HEK293 (cell line): ENCODE data around the gene DAAM1.

Experiments used
- CTCF ChIA-PET: fragments of 350-600 bp; formaldehyde crosslinking; extraction: SDS; loops from one replicate; lab custom pipeline; 2021; ENCODE audit warnings: antibody characterized with exemption; lab: Yijun Ruan, JAX
- POLR2A ChIA-PET: fragments of 300-600 bp; formaldehyde crosslinking; extraction: SDS; loops from one replicate; lab custom pipeline; 2020; ENCODE audit warnings: antibody characterized with exemption, inconsistent platforms; lab: Yijun Ruan, JAX
- H3K27ac ChIP-seq: fragments of 200-500 bp; sonication (Bioruptor generic); 2 replicates; pipeline ENCODE4 v1.5.1; 2014; ENCODE audit warnings: low read depth, low read length, control low read depth, inconsistent platforms; ENCODE audit errors: extremely low read depth
- H3K36me3 ChIP-seq, 2 experiments: fragments of 200-500 bp in 1 of 2; sonication (Bioruptor generic) in 1 of 2; 1 replicate in 1 of 2; 2 replicates in 1 of 2; pipeline ENCODE4 v1.5.1; 2014 to 2017; ENCODE audit warnings: inconsistent platforms in 2 of 2, low read length in 2 of 2; ENCODE audit not compliant: control insufficient read depth in 2 of 2, insufficient read depth in 1 of 2
- H3K4me1 ChIP-seq: fragments of 200-500 bp; sonication (Bioruptor generic); 2 replicates; pipeline ENCODE4 v1.5.1; 2014; ENCODE audit warnings: mild to moderate bottlenecking, low read length, inconsistent platforms; ENCODE audit not compliant: control insufficient read depth, insufficient read depth
- H3K4me3 ChIP-seq: 2 replicates; pipeline ENCODE4 v1.5.1; 2011; ENCODE audit warnings: low read depth, mild to moderate bottlenecking, control low read depth, low read length, moderate library complexity
- H3K9me3 ChIP-seq: fragments of 200-500 bp; sonication (Bioruptor generic); 2 replicates; pipeline ENCODE4 v1.5.1; 2014; ENCODE audit warnings: low read depth, low read length, inconsistent platforms; ENCODE audit not compliant: control insufficient read depth, insufficient read depth
- ATF2 ChIP-seq: fragments of 450-650 bp; formaldehyde crosslinking; IDR thresholded peaks from 2 replicates; pipeline ENCODE4 v1.5.1; 2016; ENCODE audit warnings: missing biosample characterization, missing genetic modification characterization, low read depth
- GFI1B ChIP-seq: fragments of 450-650 bp; formaldehyde crosslinking; IDR thresholded peaks from 2 replicates; pipeline ENCODE4 v1.5.1; 2016; ENCODE audit warnings: missing biosample characterization, missing genetic modification characterization
- HOXD13 ChIP-seq: sonication (generic); formaldehyde crosslinking; IDR thresholded peaks from 2 replicates; pipeline ENCODE4 v1.8.0; 2022; ENCODE audit warnings: missing genetic modification reagents, borderline replicate concordance
- MEIS1 ChIP-seq: sonication (generic); formaldehyde crosslinking; IDR thresholded peaks from 2 replicates; pipeline ENCODE4 v1.8.1; 2022; ENCODE audit warnings: missing genetic modification reagents, mild to moderate bottlenecking, borderline replicate concordance
- PRDM10 ChIP-seq: fragments of 450-650 bp; formaldehyde crosslinking; IDR thresholded peaks from 2 replicates; pipeline ENCODE4 v1.5.1; 2016; ENCODE audit warnings: missing biosample characterization, missing genetic modification characterization
- REPIN1 ChIP-seq: fragments of 450-650 bp; formaldehyde crosslinking; IDR thresholded peaks from 2 replicates; pipeline ENCODE4 v1.5.1; 2017; ENCODE audit warnings: missing biosample characterization, missing genetic modification characterization, low read depth
- SALL2 ChIP-seq: fragments of 450-650 bp; formaldehyde crosslinking; IDR thresholded peaks from 2 replicates; pipeline ENCODE4 v1.5.0; 2017; ENCODE audit warnings: missing biosample characterization, mild to moderate bottlenecking, missing genetic modification characterization, borderline replicate concordance
- TRIM28 ChIP-seq: IDR thresholded peaks from 2 replicates; pipeline ENCODE4 v1.6.1; 2011; ENCODE audit warnings: low read length, control low read depth, borderline replicate concordance
- YY2 ChIP-seq: fragments of 450-650 bp; formaldehyde crosslinking; IDR thresholded peaks from 2 replicates; pipeline ENCODE4 v1.5.1; 2016; ENCODE audit warnings: missing biosample characterization, missing genetic modification characterization
- ZNF114 ChIP-seq: fragments of 450-650 bp; formaldehyde crosslinking; IDR thresholded peaks from 2 replicates; pipeline ENCODE4 v1.5.0; 2017; ENCODE audit warnings: missing biosample characterization, missing genetic modification characterization
- ZNF146 ChIP-seq: fragments of 450-650 bp; formaldehyde crosslinking; IDR thresholded peaks from 2 replicates; pipeline ENCODE4 v1.5.1; 2016; ENCODE audit warnings: missing biosample characterization, missing genetic modification characterization
- ZNF148 ChIP-seq: fragments of 450-650 bp; formaldehyde crosslinking; IDR thresholded peaks from 2 replicates; pipeline ENCODE4 v1.5.0; 2017; ENCODE audit warnings: missing biosample characterization, missing genetic modification characterization, borderline replicate concordance
- ZNF169 ChIP-seq: fragments of 450-650 bp; formaldehyde crosslinking; IDR thresholded peaks from 2 replicates; pipeline ENCODE4 v1.5.1; 2016; ENCODE audit warnings: missing biosample characterization, missing genetic modification characterization
- ZNF214 ChIP-seq: fragments of 450-650 bp; formaldehyde crosslinking; IDR thresholded peaks from 2 replicates; pipeline ENCODE4 v1.5.1; 2017; ENCODE audit warnings: missing biosample characterization, mild to moderate bottlenecking, missing genetic modification characterization, borderline replicate concordance
- ZNF335 ChIP-seq: fragments of 450-650 bp; formaldehyde crosslinking; conservative IDR thresholded peaks from 2 replicates; pipeline ENCODE4 v1.5.1; 2016; ENCODE audit warnings: missing biosample characterization, missing genetic modification characterization
- ZNF433 ChIP-seq: fragments of 450-650 bp; formaldehyde crosslinking; IDR thresholded peaks from 2 replicates; pipeline ENCODE4 v1.5.1; 2016; ENCODE audit warnings: missing biosample characterization, missing genetic modification characterization, low read depth
- ZNF48 ChIP-seq: fragments of 450-650 bp; formaldehyde crosslinking; IDR thresholded peaks from 2 replicates; pipeline ENCODE4 v1.5.1; 2016; ENCODE audit warnings: missing biosample characterization, missing genetic modification characterization
- ZNF521 ChIP-seq: fragments of 450-650 bp; formaldehyde crosslinking; IDR thresholded peaks from 2 replicates; pipeline ENCODE4 v1.5.1; 2017; ENCODE audit warnings: missing biosample characterization, mild to moderate bottlenecking, missing genetic modification characterization
- ZNF529 ChIP-seq: fragments of 450-650 bp; formaldehyde crosslinking; IDR thresholded peaks from 2 replicates; pipeline ENCODE4 v1.5.1; 2017; ENCODE audit warnings: missing genetic modification characterization, missing biosample characterization; ENCODE audit not compliant: insufficient replicate concordance
- ZNF560 ChIP-seq: fragments of 450-650 bp; formaldehyde crosslinking; IDR thresholded peaks from 2 replicates; pipeline ENCODE4 v1.5.1; 2017; ENCODE audit warnings: missing biosample characterization, missing genetic modification characterization, borderline replicate concordance
- ZNF571 ChIP-seq: fragments of 450-650 bp; formaldehyde crosslinking; IDR thresholded peaks from 2 replicates; pipeline ENCODE4 v1.5.0; 2017; ENCODE audit warnings: missing biosample characterization, missing genetic modification characterization
- ZNF658 ChIP-seq: fragments of 450-650 bp; formaldehyde crosslinking; IDR thresholded peaks from 2 replicates; pipeline ENCODE4; 2016; ENCODE audit warnings: missing biosample characterization, missing genetic modification characterization
- ZNF776 ChIP-seq: fragments of 450-650 bp; formaldehyde crosslinking; IDR thresholded peaks from 2 replicates; pipeline ENCODE4 v1.5.0; 2017; ENCODE audit warnings: missing biosample characterization, missing genetic modification characterization, borderline replicate concordance
- ZSCAN16 ChIP-seq: fragments of 450-650 bp; formaldehyde crosslinking; IDR thresholded peaks from 2 replicates; pipeline ENCODE4 v1.5.1; 2016; ENCODE audit warnings: missing biosample characterization, missing genetic modification characterization
- TF ChIP-seq, protein P1 (sequence below): fragments of 450-650 bp; formaldehyde crosslinking; IDR thresholded peaks from 2 replicates; pipeline ENCODE4 v1.5.1; 2016; ENCODE audit warnings: missing biosample characterization, missing genetic modification characterization, borderline replicate concordance

The DAAM1 gene

GRCh38 chr14:59229653-59230406 is 41.4 kb downstream of the DAAM1 start (continued):
- TF ChIP-seq PRDM10: peak; percentile 52; the same call in 1 of the 2 replicates
- TF ChIP-seq, all 188 proteins: peak for 1

GRCh38 chr14:59236195-59236594 is 47.7 kb downstream of the DAAM1 start:
- H3K27ac ChIP-seq: no peak overlapping the region
- H3K4me1 ChIP-seq: peaks cover 12% of the 10 kb centered on the region
- H3K9me3 ChIP-seq: no peaks in the 10 kb centered on the region
- CTCF ChIA-PET: no interaction called here
- POLR2A ChIA-PET: no interaction called here
- H3K4me3 ChIP-seq: no peak overlapping the region
- no peaks in the 10 kb centered on the region for H3K36me3 ChIP-seq
- TF ChIP-seq ZNF658 (no peak), ZSCAN16 (no peak), ZNF776 (tag by site-specific recombination) (no peak), REPIN1 (tag by site-specific recombination) (no peak), ZNF433 (tag by site-specific recombination) (no peak), ZNF521 (tag by site-specific recombination) (no peak), ATF2 (no peak), SALL2 (no peak), ZNF560 (tag by site-specific recombination) (no peak)
- TF ChIP-seq, protein P1, sequence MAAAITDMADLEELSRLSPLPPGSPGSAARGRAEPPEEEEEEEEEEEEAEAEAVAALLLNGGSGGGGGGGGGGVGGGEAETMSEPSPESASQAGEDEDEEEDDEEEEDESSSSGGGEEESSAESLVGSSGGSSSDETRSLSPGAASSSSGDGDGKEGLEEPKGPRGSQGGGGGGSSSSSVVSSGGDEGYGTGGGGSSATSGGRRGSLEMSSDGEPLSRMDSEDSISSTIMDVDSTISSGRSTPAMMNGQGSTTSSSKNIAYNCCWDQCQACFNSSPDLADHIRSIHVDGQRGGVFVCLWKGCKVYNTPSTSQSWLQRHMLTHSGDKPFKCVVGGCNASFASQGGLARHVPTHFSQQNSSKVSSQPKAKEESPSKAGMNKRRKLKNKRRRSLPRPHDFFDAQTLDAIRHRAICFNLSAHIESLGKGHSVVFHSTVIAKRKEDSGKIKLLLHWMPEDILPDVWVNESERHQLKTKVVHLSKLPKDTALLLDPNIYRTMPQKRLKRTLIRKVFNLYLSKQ (tag by site-specific recombination): no peak

DNA sequence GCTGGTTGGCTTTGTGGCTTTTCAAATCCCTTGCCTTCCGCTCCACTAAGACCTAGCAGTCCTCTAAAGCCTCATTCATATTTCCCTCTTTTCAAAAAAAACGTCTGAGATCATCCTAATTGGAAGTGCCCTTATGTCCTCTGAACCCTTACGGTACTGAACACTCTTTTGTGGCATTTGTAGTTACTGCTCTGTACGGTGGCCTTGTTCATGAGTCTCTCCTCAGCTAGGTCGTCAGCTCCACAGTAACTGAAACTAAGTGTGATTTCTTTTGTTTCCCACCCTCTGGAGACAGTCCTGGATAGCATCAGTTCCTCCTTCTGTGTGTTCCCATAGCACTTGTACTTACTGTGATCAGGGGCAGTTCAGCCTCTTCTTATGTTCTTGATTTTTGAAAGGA is 49.7 kb downstream of the DAAM1 start:
- CTCF ChIA-PET: no interaction called here
- Histone ChIP-seq H3K27ac (no peak overlapping the region), H3K9me3 (no peaks in the 10 kb centered on the region), H3K36me3 (no peaks in the 10 kb centered on the region), H3K4me1 (peaks cover 12% of the 10 kb centered on the region), H3K4me3 (no peak overlapping the region)
- no peak for TF ChIP-seq MEIS1 (CRISPR knock-in tag)
- TF ChIP-seq ZNF571: no peak
- no peak for TF ChIP-seq ZNF48 (tag by site-specific recombination)
- no peak for TF ChIP-seq ZNF433 (tag by site-specific recombination)
- no peak for TF ChIP-seq ZNF529 (tag by site-specific recombination)
- TF ChIP-seq ZNF169 (tag by site-specific recombination): no peak
- no peak for TF ChIP-seq YY2 (tag by site-specific recombination)
- no peak for TF ChIP-seq TRIM28
- TF ChIP-seq ZNF148 (tag by site-specific recombination): no peak
- TF ChIP-seq GFI1B: no peak
- no peak for TF ChIP-seq HOXD13 (CRISPR knock-in tag)
- TF ChIP-seq ZNF114: no peak
- TF ChIP-seq ZNF214: no peak
- no peak for TF ChIP-seq ZNF335 (tag by site-specific recombination)
- no peak for TF ChIP-seq ZNF146 (tag by site-specific recombination)
- POLR2A ChIA-PET: no interaction called here
